ENCODE results near the gene RP9.

DNA sequence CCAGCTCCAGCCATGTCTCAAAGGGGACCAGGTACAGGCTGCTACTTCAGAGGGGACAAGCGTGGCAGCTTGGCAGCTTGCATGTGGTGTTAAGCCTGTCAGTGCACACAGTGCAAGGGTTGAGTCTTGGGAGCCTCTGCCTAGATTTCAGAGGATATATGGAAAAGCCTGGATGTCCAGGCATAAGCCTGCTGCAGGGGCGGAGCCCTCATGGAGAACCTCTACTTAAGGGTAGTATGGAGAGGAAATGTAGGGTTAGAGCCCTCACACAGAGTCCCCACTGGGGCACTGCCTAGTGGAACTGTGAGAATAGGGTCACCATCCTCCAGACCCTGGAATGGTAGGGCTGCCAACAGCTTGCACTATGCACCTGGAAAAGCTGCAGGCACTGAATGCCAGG lies 38.9 kb downstream of the RP9 start:
- TF ChIP-seq POLR2AphosphoS5 (IDR thresholded peaks at IDR 0.05; ENCODE audit: low read depth, low read length): no peak
- TF ChIP-seq, protein P1, sequence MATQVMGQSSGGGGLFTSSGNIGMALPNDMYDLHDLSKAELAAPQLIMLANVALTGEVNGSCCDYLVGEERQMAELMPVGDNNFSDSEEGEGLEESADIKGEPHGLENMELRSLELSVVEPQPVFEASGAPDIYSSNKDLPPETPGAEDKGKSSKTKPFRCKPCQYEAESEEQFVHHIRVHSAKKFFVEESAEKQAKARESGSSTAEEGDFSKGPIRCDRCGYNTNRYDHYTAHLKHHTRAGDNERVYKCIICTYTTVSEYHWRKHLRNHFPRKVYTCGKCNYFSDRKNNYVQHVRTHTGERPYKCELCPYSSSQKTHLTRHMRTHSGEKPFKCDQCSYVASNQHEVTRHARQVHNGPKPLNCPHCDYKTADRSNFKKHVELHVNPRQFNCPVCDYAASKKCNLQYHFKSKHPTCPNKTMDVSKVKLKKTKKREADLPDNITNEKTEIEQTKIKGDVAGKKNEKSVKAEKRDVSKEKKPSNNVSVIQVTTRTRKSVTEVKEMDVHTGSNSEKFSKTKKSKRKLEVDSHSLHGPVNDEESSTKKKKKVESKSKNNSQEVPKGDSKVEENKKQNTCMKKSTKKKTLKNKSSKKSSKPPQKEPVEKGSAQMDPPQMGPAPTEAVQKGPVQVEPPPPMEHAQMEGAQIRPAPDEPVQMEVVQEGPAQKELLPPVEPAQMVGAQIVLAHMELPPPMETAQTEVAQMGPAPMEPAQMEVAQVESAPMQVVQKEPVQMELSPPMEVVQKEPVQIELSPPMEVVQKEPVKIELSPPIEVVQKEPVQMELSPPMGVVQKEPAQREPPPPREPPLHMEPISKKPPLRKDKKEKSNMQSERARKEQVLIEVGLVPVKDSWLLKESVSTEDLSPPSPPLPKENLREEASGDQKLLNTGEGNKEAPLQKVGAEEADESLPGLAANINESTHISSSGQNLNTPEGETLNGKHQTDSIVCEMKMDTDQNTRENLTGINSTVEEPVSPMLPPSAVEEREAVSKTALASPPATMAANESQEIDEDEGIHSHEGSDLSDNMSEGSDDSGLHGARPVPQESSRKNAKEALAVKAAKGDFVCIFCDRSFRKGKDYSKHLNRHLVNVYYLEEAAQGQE (IDR thresholded peaks at IDR 0.05; ENCODE audit: insufficient read depth in 1 of 2, low read depth in 2 of 2, low read length in 2 of 2): no peak
- no peak for TF ChIP-seq TAF1 (IDR thresholded peaks at IDR 0.05; ENCODE audit: borderline replicate concordance, insufficient read depth, low read length)
- no peak for TF ChIP-seq SIN3A (IDR thresholded peaks at IDR 0.05; ENCODE audit: borderline replicate concordance, insufficient read depth, low read length)
- TF ChIP-seq FOXP2 (optimal IDR thresholded peaks at IDR 0.05; ENCODE audit: borderline replicate concordance, extremely low read depth, extremely low read length, insufficient read depth): no peak

Data from PFSK-1 (cell line).